Measurements from ENCODE around the gene CD28.
A peak's percentile ranks its signal among the peaks of the same experiment; 100 is the strongest.
"Not testable (repeated sequence)": the region's sequence is repeated elsewhere in the genome, so short reads cannot be mapped to it uniquely, and the experiment has no call there.

The CD28 gene

GRCh38 chr2:203780231-203780630 is 73.8 kb downstream of the CD28 start:
- DNase-seq (ENCODE audit: low read depth): no peak
- H3K4me3 ChIP-seq (ENCODE audit: low read depth, low read length): no peak overlapping the region
- TF ChIP-seq CTCF (IDR thresholded peaks at IDR 0.05; ENCODE audit: insufficient read depth, low read depth, low read length, missing control alignments): no peak

DNA sequence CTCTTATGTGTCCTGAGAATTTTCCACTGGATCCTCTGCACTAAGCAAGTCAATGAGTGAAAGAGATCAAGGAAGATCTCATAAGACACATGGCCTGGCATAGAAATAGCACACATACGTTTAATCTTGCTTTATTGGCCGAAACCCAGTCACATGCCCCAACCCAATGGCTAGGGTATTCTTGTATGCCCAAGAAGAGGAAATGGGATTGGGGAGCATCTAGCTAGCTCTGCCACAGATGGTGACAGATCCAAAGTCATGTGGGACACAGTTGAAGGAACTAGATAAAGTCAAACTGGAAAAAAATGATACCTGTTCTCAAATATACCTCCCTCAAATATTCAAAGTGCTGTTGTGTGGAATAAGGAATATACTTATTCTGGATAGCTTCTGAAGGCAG is 74.7 kb downstream of the CD28 start:
- no peak for DNase-seq (ENCODE audit: low read depth)
- no peak for TF ChIP-seq CTCF (IDR thresholded peaks at IDR 0.05; ENCODE audit: insufficient read depth, low read depth, low read length, missing control alignments)
- H3K4me3 ChIP-seq (ENCODE audit: low read depth, low read length): no peak overlapping the region

DNA sequence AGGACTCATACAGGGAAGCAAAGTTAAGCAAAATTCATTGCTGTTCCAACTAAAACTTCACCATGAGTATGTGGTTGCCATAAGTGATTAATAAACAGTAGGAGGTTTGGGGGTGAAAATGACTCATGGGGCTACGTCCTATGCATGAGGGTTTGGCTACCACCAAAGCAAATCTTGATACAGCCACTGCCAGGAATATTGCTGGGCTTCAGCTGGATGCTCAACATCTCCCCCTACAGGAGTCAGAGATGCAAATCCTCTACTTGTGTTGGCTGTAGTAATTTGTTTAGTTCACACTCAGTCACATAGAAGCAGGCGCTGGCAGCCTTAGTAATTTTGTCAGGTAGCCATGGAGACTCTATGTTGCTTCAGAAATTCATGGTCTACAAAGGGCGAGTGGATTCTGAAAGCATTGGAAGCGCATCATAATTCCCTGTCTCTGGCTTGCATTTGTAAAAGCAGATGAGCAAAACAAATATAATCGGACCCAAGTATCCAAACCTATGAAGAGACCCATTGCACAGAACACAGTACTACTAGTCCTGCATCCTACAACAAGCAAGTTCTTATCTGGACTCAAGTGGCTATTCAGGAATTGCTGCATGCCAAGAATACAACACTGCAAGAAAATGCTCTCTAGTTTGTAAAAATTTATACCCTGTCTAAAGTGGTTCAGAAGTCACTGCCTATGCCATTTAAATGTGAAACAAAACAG is 76.0 kb downstream of the CD28 start:
- peak; percentile 78 for TF ChIP-seq CTCF (IDR thresholded peaks at IDR 0.05; ENCODE audit: insufficient read depth, low read depth, low read length, missing control alignments)
- peak; percentile 71 for DNase-seq (ENCODE audit: low read depth)
- H3K4me3 ChIP-seq (ENCODE audit: low read depth, low read length): no peak overlapping the region

DNA sequence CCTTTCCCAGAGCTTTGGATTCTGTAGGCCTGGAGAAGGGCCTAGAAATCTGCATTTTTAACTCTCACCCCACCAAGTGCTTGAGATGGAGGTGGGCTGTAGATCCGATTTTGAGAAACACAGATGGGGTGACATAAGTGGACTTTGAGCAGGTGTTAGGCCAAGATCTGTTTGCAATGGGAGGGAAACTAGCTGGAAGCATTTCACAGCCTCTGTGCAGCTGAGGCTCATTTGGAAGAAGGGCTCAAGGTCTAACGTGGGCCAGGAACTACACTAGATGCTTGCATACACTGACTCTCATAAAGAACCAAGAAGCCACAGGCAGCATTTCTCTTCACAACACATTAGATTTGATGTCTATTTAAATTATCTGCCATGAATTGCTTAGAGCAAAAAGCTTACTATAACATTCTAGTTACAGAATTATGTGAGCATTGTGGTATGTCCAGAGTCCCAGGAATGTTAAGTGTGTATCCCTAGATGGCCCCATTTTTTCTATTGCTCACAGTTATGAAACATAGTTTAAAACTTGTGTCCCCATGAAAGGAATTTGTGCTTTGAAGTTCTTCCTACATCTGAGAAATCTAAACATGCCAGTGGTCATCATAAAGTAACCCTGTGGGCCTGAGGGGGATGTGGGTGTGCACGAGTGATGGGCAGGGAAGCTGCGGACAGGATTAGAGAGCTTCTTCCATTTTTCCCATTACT is 77.2 kb downstream of the CD28 start:
- DNase-seq (ENCODE audit: low read depth): no peak
- H3K4me3 ChIP-seq (ENCODE audit: low read depth, low read length): no peak overlapping the region
- TF ChIP-seq CTCF (IDR thresholded peaks at IDR 0.05; ENCODE audit: insufficient read depth, low read depth, low read length, missing control alignments): no peak

DNA sequence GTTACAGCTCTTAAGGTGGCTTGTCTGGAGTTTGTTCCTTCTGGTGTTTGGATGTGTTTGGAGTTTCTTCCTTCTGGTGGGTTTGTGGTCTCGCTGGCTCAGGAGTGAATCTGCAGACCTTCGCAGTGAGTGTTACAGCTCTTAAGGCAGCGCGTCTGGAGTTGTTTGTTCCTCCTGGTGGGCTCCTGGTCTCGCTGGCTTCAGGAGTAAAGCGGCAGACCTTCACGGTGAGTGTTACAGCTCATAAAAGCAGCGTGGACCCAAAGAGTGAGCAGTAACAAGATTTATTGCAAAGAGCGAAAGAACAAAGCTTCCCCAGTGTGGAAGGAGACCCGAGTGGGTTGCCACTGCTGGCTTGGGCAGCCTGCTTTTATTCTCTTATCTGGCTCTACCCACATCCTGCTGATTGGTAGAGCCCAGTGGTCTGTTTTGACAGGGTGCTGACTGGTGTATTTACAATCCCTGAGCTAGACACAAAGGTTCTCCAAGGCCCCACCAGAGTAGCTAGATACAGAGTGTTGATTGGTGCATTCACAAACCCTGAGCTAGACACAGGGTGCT is 78.4 kb downstream of the CD28 start:
- H3K4me3 ChIP-seq (ENCODE audit: low read depth, low read length); DNase-seq (ENCODE audit: low read depth): not testable (repeated sequence)

GRCh38 chr2:203785391-203786110 is 79.1 kb downstream of the CD28 start:
- DNase-seq (ENCODE audit: low read depth); H3K4me3 ChIP-seq (ENCODE audit: low read depth, low read length): not testable (repeated sequence)

- H3K4me3 ChIP-seq (ENCODE audit: low read depth, low read length): no peak overlapping the region
- no peak for TF ChIP-seq CTCF (IDR thresholded peaks at IDR 0.05; ENCODE audit: insufficient read depth, low read depth, low read length, missing control alignments)
- DNase-seq (ENCODE audit: low read depth): no peak
Observed at GRCh38 chr2:203786549-203787351, 80.3 kb downstream of the CD28 start.
